Bronchial smooth muscle cell (primary cell): Measurements from ENCODE around the gene HES6. TPM values are rescaled to one million over a fixed set of nuclear protein-coding genes. Genes with fewer than 3 reads are reported as not detected.

ENCODE experiments used
- total RNA-seq: library from RNA; depleted of rRNA; stranded (reverse); fragments of >200 nt; gene quantifications from 2 replicates; pipeline ENCODE4 v1.2.1, GENCODE V29; 2014

The HES6 gene, protein sequence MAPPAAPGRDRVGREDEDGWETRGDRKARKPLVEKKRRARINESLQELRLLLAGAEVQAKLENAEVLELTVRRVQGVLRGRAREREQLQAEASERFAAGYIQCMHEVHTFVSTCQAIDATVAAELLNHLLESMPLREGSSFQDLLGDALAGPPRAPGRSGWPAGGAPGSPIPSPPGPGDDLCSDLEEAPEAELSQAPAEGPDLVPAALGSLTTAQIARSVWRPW
- 0.34 and 0.47 TPM in 2 replicates for total RNA-seq

GRCh38 chr2:238239863-238240756 is at the start of gene HES6:
HES6 (minus strand) TSS chr2:238240038; CDS start chr2:238239905, 133 bp downstream.

DNA sequence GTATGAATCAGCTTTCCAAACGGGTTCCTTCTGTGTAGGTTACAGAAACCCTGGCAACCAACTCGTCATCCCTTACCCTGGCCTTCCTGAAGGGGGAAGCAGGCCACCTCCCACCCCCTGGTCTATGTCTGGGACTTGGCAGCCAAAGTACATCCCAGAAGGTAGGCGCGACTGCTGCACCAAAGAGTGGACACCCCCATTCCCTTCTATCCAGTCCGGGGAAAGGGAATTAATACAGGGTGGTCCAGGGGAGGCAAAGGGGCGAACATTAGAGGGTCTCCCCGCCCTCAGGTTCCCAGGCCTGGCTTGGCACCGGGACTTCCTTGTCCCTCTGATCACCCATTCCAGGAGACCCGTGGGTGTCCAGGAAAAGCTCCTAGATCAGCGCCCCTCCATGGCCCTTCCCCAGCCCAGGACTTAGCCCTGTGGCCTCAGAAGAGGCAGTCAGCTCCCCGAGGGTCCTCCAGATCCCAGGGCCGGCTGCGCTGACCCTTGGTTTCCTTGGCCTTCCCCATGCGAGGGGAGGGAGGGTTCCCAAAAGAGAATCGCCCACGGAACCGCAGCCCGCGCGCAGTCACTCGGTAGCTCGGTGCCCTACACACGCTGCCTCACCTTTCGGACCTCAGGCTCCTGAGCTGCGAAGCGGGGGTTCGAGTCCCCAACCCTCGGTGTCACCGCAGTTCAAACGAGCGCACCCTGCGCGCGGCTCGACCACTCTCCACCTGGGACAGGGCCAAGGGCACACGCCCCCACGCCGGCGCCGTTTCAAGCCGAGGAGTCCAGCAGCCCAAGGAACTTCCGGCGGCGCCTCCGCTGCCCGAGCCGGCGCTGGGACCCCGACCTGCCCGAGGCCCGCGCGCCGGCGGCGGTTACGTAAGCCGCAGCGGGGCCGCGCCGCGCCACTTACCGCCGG is 48.2 kb upstream of the HES6 start, which contains the start of gene PER2:
TSS of gene PER2 (minus strand) at position 874 of the 913 bp plus-strand sequence. CDS start 10,674 bp downstream, outside the sequence.

DNA sequence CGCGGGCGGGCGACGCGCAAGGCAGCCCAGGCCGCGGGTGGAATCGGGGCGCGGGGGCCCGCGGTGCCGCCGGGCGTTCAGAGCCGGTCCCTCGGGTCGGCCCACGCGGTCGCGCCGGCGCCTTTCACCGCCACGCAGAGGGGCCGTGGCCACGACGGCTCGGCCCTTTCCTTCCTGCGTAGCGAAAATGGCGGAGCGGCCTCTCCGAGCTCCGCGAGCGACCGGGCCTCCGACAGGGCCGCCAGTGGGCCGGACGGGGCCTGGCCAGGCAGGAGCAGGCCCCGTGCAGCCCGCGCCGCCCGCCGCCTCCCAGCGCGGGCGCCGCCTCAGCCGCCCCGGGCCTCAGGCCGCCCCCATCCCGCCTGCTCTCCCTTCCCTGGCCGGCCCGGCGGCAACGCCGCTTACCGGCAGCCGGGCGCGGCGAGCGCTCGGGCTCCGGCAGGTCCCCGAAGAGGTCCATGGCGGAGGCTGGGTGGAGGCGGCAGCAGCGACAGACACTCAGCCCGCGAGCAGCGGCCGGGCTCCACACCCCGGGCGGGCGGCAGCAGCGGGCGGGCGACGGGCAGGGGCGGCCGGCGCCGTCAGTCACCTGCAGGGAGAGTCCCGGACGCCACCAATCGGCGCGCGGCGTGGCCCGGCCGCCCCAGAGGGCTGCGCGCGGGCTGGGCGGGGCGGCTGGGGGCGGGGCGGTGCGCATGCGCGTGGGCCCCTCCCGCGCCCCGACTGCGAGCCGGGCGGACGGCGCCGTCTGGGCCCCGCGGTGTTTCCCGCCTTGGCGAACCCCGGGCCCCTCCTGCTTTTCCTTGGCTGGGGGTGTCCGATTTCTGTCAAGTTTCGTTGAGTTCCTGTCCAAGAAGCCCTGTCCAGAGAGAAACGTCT is 36.5 kb downstream of the HES6 start, which contains the start of gene ILKAP:
TSS of gene ILKAP (minus strand) at position 602 of the 879 bp plus-strand sequence. CDS start at position 460, 142 bp downstream.

Other genes with a start within 250 kb of the HES6 start
- 9.1 and 10.9 TPM in 2 replicates for gene SCLY, start 179.0 kb downstream of the HES6 start, total RNA-seq
- gene ESPNL, start 139.7 kb downstream of the HES6 start, total RNA-seq = 0.60 and 2.7 TPM in 2 replicates
- 0.09 and 0.16 TPM in 2 replicates for gene KLHL30, start 101.4 kb downstream of the HES6 start, total RNA-seq
- 0.32 and 1.3 TPM in 2 replicates for gene ERFE, start 81.1 kb downstream of the HES6 start, total RNA-seq
- gene ILKAP, start 36.3 kb downstream of the HES6 start, total RNA-seq = 18.3 and 23.6 TPM in 2 replicates
- gene PER2, start 48.6 kb upstream of the HES6 start, total RNA-seq = 2.0 and 3.7 TPM in 2 replicates
- 9.9 and 11.5 TPM in 2 replicates for gene TRAF3IP1, start 80.5 kb upstream of the HES6 start, total RNA-seq
- gene ASB1, start 186.9 kb upstream of the HES6 start, total RNA-seq = 18.4 and 28.1 TPM in 2 replicates